Astrocyte (in vitro differentiated cells and primary cell): ENCODE measurements around the gene APMAP. TPM values are rescaled to one million over a fixed set of nuclear protein-coding genes. Genes with fewer than 3 reads are reported as not detected.

Experiments
- DNase-seq: peaks from one replicate; pipeline ENCODE4 v3.0.0-alpha.2; 2010; ENCODE audit warnings: low read depth
- FAIRE-seq: peaks from 2 replicates; lab custom pipeline; 2011; peaks lifted over from hg19 to GRCh38; lab: Jason Lieb, UNC
- H2AFZ ChIP-seq: 2 replicates; pipeline ENCODE4 v1.6.0; 2012; ENCODE audit warnings: low read depth, low read length, inconsistent platforms
- H3K27ac ChIP-seq: 2 replicates; pipeline ENCODE4 v1.5.1; 2011; ENCODE audit warnings: low read depth, low read length, inconsistent platforms
- H3K27me3 ChIP-seq: 2 replicates; pipeline ENCODE4 v1.6.0; 2011; ENCODE audit warnings: low read length, inconsistent platforms; ENCODE audit not compliant: insufficient read depth
- H3K36me3 ChIP-seq: 2 replicates; pipeline ENCODE4 v1.5.1; 2011; ENCODE audit warnings: low read length, inconsistent platforms; ENCODE audit not compliant: insufficient read depth
- H3K4me1 ChIP-seq: 2 replicates; pipeline ENCODE4 v1.5.1; 2011; ENCODE audit warnings: low read length, inconsistent platforms; ENCODE audit not compliant: insufficient read depth
- H3K4me2 ChIP-seq: 2 replicates; pipeline ENCODE4 v1.6.0; 2012; ENCODE audit warnings: low read length, inconsistent platforms
- H3K4me3 ChIP-seq: 2 replicates; pipeline ENCODE4 v1.5.1; 2011; ENCODE audit warnings: low read depth, mild to moderate bottlenecking, low read length, inconsistent platforms; ENCODE audit not compliant: insufficient read depth
- H3K79me2 ChIP-seq: 2 replicates; pipeline ENCODE4 v1.6.0; 2012; ENCODE audit warnings: mild to moderate bottlenecking, low read length, inconsistent platforms; ENCODE audit not compliant: insufficient read depth
- H3K9ac ChIP-seq: 2 replicates; pipeline ENCODE4 v1.6.0; 2012; ENCODE audit warnings: mild to moderate bottlenecking, low read length, inconsistent platforms
- H3K9me3 ChIP-seq: 2 replicates; pipeline ENCODE4 v1.5.1; 2012; ENCODE audit warnings: low read depth, mild to moderate bottlenecking, low read length, inconsistent platforms; ENCODE audit not compliant: insufficient read depth
- H4K20me1 ChIP-seq: 2 replicates; pipeline ENCODE4 v1.6.0; 2012; ENCODE audit warnings: low read length, inconsistent platforms; ENCODE audit not compliant: insufficient read depth
- H3K27ac Mint-ChIP-seq: one replicate; pipeline ENCODE4 v1.8.0; 2021; ENCODE audit warnings: mild to moderate bottlenecking, mixed read lengths; ENCODE audit not compliant: unreplicated experiment
- H3K27me3 Mint-ChIP-seq: one replicate; pipeline ENCODE4 v1.8.0; 2021; ENCODE audit warnings: low read depth, mixed read lengths; ENCODE audit not compliant: unreplicated experiment
- H3K36me3 Mint-ChIP-seq: one replicate; pipeline ENCODE4 v1.8.0; 2021; ENCODE audit warnings: low read depth, mixed read lengths; ENCODE audit not compliant: unreplicated experiment
- H3K4me1 Mint-ChIP-seq: one replicate; pipeline ENCODE4 v1.8.0; 2021; ENCODE audit warnings: low read depth, mixed read lengths; ENCODE audit not compliant: unreplicated experiment
- H3K4me3 Mint-ChIP-seq: one replicate; pipeline ENCODE4 v1.8.0; 2021; ENCODE audit warnings: mild to moderate bottlenecking, moderate library complexity, mixed read lengths; ENCODE audit not compliant: unreplicated experiment
- H3K9me3 Mint-ChIP-seq: one replicate; pipeline ENCODE4 v1.8.0; 2021; ENCODE audit warnings: mild to moderate bottlenecking, mixed read lengths; ENCODE audit not compliant: unreplicated experiment
- EZH2 ChIP-seq: IDR thresholded peaks from 2 replicates; pipeline ENCODE4 v1.6.1; 2012; ENCODE audit warnings: mild to moderate bottlenecking, low read length, inconsistent platforms; ENCODE audit not compliant: insufficient read depth
- total RNA-seq: library from RNA; stranded (reverse); gene quantifications from 2 replicates; pipeline ENCODE4 v1.2.1, GENCODE V29; 2021
- TF ChIP-seq, protein P1 (sequence below): IDR thresholded peaks from 2 replicates; pipeline ENCODE4 v1.5.1; 2011; ENCODE audit warnings: low read depth, mild to moderate bottlenecking, inconsistent platforms, low read length, moderate library complexity; ENCODE audit not compliant: insufficient read depth

Gene APMAP
- total RNA-seq, 1 donor from 2014 or later: 110 TPM

DNA sequence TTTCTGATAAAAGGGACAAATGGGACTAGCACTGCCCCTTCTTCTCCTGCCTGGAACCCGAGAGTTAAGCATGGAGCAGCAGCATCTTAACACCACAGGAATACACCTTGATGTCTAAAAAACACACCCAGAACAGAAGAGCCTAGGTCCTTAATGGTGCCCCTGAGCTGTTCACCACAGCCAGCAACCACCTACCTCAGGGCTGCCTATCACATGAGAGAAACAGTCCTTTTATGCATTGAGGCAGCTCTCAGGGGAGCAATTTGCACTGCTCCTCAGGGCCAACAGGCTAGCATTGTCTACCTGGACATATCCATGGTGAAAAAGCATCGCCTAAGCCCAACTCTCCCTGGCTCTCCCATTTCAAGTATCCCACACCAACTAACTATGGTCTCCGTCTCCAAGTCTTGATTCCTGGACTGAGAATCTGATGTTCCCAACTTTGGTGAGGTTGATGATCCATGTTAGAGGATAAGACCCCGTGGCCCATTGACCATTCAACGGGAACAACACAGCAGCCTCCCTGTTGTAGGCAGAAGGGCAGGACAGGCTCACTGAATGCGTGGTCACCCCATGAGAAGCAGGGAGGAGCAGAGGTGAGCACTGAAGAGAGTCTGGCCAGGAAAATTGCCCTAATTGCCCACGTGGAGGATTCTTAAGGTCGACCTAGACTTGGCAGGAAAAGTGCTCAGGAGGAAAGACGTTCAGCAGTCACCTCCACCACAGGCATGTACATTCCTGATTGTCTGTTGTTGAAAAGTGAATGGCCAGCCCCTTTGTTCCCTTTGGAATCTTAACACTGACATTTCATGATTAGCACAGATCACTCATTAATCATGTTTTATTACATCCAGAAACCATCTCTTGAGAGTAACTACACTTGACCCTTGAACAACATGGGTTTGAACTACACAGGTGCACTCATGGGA lies 4.2 kb upstream of the APMAP start:
- Histone ChIP-seq H3K27me3 (peaks cover 15% of the 10 kb centered on the region), H3K4me3 (no peak overlapping the region), H3K9me3 (no peaks in the 10 kb centered on the region), H3K4me2 (no peak overlapping the region), H3K4me1 (peaks cover 11% of the 10 kb centered on the region), H2AFZ (no peak overlapping the region), H3K79me2 (peaks cover 8% of the 10 kb centered on the region), H3K36me3 (no peaks in the 10 kb centered on the region), H4K20me1 (peaks cover 2% of the 10 kb centered on the region), H3K9ac (no peak overlapping the region), H3K27ac (no peak overlapping the region)
- Mint-ChIP-seq H3K9me3 (peaks cover 3% of the 10 kb centered on the region), H3K36me3 (peaks cover 2% of the 10 kb centered on the region), H3K27ac (no peak overlapping the region), H3K27me3 (peaks cover 36% of the 10 kb centered on the region), H3K4me1 (peaks cover 9% of the 10 kb centered on the region), H3K4me3 (no peak overlapping the region)
- no peak for TF ChIP-seq EZH2
- TF ChIP-seq, protein P1, sequence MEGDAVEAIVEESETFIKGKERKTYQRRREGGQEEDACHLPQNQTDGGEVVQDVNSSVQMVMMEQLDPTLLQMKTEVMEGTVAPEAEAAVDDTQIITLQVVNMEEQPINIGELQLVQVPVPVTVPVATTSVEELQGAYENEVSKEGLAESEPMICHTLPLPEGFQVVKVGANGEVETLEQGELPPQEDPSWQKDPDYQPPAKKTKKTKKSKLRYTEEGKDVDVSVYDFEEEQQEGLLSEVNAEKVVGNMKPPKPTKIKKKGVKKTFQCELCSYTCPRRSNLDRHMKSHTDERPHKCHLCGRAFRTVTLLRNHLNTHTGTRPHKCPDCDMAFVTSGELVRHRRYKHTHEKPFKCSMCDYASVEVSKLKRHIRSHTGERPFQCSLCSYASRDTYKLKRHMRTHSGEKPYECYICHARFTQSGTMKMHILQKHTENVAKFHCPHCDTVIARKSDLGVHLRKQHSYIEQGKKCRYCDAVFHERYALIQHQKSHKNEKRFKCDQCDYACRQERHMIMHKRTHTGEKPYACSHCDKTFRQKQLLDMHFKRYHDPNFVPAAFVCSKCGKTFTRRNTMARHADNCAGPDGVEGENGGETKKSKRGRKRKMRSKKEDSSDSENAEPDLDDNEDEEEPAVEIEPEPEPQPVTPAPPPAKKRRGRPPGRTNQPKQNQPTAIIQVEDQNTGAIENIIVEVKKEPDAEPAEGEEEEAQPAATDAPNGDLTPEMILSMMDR: no peak
- DNase-seq (no peak), FAIRE-seq (no peak)

DNA sequence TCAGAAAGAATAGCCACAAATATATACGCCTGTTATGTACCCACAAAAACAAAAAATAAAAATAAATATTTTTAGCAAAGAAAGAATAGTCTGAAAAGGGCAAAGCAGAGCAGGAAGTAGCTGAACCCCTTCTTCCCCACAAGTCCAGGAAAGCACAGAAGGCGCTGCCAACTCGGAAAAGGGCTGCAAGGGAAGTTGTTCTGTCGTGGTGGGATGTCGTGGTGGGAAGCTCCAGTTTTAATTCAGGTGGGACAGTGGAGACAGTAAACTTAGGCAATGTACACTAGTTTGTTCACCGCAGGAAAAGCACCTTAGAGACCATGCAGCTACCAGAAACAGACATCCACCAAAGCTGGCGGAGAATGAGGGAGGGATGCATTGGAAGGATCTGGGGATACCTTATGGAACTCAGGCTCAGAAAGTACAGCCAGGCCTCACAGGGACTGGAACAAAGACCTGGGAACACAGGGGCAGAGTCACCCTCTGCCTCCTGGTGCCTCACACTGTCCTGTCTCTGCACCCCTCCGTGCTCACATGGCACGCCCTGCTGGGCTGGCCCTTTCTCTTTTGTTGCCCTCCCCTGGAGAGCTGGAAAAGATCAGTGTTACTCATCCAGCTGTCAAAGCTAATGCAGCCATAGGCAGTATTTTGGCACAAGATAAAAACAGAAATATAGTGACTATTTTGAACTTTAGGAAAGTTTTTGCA lies 3.3 kb upstream of the APMAP start:
- H3K4me3 Mint-ChIP-seq: no peak overlapping the region
- Histone ChIP-seq H3K4me1 (peaks cover 14% of the 10 kb centered on the region), H4K20me1 (peaks cover 9% of the 10 kb centered on the region), H2AFZ (no peak overlapping the region), H3K27ac (no peak overlapping the region), H3K36me3 (no peaks in the 10 kb centered on the region), H3K9ac (no peak overlapping the region), H3K27me3 (peaks cover 15% of the 10 kb centered on the region), H3K9me3 (no peaks in the 10 kb centered on the region), H3K4me3 (no peak overlapping the region), H3K79me2 (peaks cover 16% of the 10 kb centered on the region), H3K4me2 (no peak overlapping the region)
- FAIRE-seq: no peak
- no peak for TF ChIP-seq EZH2
- TF ChIP-seq, protein P1: no peak
- H3K27ac Mint-ChIP-seq: no peak overlapping the region
- peaks cover 3% of the 10 kb centered on the region for H3K9me3 Mint-ChIP-seq
- peaks cover 15% of the 10 kb centered on the region for H3K4me1 Mint-ChIP-seq
- DNase-seq: no peak
- H3K36me3 Mint-ChIP-seq: peaks cover 2% of the 10 kb centered on the region
- peaks cover 36% of the 10 kb centered on the region for H3K27me3 Mint-ChIP-seq
